Tongue (tissue), 2 donors: ENCODE measurements around the gene RFX2. TPM values are rescaled to one million over a fixed set of nuclear protein-coding genes. Genes with fewer than 3 reads are reported as not detected.
"Not testable (repeated sequence)": the region's sequence is repeated elsewhere in the genome, so short reads cannot be mapped to it uniquely, and the experiment has no call there.

Source experiments
- DNase-seq: peaks from one replicate; pipeline ENCODE4 v3.0.0-alpha.2; 2015
- total RNA-seq: library from RNA; depleted of rRNA; stranded (reverse); fragments of >200 nt; gene quantifications from one replicate; pipeline ENCODE4 v1.2.3, GENCODE V29; 2014

The RFX2 gene
- total RNA-seq, result 12.5 TPM

DNA sequence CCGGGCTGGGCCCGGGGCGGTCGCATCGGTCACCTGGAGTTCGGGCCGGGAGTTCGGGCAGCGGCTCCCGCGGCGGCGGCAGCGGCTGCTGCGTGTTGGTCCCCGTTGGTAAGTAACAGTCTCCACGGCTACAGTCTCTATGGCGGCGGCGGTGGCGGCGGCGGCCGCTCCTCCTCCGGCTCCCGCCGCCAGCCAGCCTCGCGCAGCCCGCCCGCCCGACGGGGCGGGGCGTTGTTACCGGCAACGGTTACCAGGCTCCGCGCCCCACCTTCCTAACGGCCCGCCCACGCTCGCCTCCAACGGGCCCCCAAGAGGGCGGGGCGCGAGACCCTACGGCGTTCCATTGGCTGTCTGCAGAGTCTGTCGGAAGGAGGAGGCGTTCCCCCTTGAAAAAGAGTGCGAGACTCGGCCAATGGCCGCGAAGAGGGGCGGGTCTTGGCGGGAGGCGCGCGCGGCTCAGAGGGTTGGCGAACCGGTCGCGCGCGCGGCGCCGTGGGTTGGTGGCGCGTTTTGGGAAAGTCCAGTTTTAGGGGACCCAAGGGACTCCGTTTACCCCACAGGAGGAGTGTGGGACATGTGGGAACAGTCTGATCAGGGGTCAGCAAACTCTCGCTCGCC is at the start of gene RFX2:
Gene RFX2, minus strand, starts transcription at position 141 of the 618 bp plus-strand sequence. CDS start 63,004 bp downstream, outside the sequence.
- peak; percentile 99 for DNase-seq

DNA sequence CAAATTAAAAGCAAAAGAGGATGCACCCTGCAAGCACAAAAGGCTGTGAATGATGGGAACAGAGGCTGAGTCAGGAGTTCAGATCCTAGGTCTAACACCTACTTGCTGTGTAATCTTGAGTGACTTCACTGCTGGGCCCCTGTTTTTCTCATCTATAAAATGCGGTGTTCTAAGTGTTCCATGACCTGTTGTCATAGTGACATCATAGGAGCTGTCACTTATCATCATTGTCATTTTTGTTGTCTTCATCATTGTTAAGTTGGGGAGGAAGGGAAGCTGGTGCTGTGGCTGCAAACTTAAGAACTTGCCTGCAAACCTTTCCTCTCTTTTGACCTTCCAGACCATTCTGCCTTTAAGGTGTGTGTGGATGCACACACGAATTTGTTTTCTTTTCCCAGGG is 45.7 kb upstream of the RFX2 start:
- DNase-seq, result no peak

DNA sequence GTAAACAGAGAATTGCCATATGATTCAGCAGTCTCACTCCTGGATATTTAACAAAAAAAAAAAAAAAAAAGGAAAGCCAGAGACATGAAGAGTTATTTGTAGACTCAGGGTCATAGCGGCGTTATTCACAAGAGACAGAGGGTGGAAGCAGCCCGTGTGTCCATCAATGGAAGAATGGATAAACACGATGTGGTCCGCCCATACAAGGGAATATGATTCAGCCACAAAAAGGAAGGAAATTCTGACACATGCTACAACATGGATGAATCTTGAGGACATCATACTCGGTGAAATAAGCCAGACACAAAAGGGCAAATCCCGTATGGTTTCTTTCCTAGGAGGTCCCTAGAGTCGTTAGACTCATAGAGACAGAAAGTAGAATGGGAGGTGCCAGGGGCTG is 40.0 kb upstream of the RFX2 start:
- no peak for DNase-seq

DNA sequence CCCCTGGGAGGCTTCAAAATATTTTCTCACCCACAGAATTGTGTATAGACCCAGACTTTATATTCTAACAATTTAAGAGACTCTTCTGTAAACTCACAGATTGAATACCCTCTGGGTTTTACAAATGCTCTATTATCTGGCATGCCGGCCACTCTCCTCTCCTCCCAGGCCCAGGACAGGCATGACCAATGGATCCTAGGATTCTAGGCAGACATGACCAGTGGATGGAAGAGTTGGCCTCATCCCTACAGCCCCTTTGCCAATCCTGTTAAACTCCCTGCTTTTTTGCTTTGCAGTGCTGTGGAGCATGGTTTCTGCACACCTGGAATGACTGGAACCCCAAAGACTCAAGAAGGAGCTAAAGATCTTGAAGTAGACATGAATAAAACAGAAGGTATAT is 30.9 kb upstream of the RFX2 start:
- no peak for DNase-seq

DNA sequence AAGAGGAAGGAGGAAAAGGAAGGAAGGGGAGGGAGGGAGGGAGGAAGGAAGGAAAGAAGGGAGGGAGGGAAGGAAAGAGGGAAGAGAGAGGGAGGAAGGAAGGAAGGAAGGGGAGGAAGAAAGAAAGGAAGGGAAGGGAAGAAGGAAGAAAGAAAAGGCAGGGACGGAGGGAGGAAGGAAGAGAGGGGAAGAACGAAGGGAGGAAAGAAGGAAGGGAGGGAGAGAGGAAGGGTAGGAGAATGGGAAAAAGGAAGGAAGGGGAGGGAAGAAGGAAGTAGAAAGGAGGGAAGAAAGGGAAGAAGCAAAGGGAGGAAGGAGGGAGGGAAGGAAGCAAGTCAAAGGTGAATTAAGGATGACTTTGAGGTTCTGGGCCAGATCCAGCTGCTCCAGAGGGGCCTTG is 28.2 kb upstream of the RFX2 start:
- DNase-seq, result no peak

DNA sequence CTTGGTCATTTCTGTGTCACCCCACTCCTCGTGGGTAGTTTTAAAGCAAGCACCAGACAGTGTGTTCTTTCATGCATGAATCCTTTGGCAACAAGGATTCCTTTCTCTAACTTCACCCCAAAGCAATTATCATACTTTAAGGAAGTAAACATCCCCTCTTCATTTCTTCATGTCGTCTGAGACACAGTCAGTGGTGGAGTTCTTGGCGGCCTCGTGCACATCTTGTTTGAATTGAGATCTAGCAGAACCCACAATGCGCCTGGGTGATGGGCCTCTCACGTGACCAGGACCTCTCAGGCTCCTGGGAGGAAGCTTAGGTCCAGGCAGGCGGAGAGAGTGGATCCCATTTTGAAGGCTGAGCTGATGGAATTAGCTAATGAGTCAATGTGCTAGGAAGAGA is 27.8 kb upstream of the RFX2 start:
- peak; percentile 35 for DNase-seq

DNA sequence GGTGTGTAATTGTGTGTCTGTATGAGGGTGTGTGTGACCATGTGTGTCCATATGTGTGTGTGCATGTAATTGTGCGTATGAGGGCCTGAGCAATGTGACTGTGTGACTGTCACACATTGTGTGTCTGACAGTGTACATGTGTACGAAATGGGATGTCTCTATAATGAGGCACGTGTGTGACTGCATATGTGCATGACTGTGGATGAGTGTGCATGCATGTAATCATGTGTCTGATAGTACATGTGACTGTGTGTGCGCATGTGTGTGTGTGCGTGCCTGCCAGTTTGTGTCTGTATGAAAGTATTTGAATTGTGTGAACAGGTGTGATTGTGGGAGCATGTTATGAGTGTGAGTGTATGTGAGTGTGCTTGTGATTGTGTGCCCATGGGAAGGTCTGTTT is 22.9 kb upstream of the RFX2 start:
- DNase-seq, result no peak

DNA sequence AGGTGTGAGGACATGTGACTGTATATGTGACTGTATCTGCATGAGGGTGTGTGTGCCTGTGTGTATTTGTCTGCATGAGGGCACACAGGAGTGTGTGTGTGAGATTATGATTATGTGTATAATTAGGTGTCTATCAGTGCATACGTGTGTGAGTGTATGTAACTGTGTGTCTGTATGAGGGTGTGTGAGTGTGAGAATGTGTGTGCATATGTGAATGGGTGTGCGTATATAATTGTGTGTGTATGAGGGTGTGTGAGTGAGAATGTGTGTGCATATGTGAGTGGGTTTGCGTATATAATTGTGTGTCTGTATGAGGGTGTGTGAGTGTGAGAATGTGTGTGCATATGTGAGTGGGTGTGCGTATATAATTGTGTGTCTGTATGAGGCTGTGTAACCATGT is 22.2 kb upstream of the RFX2 start:
- DNase-seq, result no peak

DNA sequence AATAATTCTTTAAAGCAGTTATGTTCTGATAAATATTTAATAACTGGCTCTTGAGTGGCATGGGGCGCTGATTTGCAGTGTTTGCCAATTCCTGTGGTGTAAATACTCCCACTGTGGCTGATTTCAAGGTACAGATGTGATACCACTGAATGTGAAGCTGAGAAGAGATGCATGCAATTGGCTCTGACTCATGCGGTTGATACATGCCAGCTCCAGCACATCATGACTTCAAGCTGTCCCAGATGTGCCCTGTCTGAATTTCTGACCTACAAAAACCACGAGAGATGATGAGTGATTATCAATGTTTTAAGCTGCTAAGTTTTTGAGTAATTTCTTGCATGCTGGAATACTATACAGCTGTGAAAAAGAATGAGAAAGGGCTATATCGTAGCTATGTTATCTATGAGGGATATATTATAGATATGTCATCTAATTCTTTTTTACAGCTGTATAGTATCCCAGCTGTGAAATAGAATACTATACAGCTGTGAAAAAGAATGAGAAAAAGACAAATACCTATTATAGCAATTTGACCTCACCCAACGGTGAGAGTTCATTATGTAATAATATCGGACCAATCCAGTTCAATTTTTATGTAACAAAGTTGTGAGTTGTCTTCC is 17.5 kb upstream of the RFX2 start:
- DNase-seq, result no peak

DNA sequence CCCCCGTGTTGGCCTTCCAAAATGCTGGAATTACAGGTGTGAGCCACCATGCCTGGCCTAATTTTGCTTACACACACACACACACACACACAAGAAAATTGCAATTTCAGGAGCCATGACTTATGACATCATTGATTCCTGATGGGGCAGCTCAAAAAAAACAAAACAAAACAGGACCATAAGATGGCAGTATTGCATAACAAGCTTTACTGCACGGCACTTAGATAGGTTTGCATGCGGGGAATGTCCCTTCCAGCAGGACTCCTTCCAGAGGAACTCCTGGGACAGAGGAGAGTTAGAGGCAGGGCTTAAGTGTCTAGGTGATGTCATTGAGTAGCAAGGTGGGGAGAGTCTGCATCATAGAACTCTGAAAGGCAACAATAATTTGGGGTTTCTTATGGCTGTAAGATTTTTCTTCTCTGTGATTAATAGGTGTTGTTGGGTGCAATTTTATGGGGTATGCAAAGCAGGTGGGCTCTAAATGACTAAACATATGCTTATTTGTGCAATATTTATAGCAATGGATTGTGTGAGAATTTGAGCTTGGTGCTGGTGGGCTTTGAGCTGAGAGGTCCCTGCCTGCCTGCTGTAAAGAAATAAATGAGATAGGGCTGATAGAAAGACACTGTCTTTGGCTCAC is 16.2 kb upstream of the RFX2 start:
- peak; percentile 11 for DNase-seq

DNA sequence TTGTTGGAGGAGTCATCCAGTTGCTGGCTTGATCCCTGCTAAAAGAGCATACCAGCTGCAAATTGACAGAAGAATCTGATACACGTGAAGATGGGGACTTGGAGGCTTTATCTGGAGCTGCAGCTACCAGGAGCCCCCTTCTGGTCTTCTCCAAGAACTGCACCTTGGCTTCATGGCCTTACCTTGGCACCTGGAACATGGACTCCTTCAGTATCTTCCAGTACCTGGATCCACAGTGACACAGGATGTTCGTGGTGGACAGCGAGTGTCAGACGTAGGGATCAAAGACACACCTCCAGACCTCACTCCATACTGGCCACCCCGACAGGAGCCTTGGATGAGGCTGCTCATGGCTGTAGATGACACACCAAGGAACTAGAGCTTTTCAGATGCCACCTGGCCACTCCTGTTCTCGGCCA is 15.3 kb upstream of the RFX2 start:
- peak; percentile 55 for DNase-seq

DNA sequence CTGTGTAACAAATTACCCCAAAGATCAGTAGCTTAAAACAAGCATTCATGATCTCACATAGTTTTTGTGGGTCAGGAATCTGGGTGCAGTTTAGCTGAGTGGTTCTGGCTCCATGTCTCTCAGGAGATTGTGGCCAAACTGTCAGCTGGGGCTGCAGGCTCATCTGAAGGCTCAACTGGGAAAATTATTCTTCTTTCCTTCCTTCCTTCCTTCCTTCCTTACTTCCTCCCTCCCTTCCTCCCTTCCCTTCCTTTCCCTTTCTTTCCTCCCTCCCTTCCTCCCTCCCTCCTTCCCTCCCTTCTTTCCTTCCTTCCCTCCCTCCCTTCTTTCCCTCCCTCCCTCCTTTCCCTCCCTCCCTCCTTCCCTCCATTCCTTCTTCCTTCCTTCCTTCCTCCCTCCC is 8.7 kb upstream of the RFX2 start:
- no peak for DNase-seq

DNA sequence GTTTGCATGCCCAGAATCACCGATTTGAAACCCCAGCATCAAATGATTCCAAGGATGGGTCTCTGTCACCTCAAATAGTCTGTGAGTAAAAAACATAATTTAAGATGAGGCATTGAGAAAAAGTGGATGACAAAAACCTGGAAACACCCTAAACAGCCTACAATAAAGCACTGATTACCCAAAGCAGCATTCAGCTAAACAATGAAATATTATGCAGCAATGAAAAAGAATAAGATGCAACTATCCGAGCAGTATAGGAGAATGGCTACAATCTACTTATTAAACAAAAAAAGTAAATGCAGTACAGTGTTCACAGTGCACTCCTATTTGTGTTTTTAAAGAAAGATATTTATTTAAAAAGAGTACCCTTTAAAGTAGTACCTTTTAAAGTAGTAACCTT is 7.7 kb upstream of the RFX2 start:
- DNase-seq, result no peak

DNA sequence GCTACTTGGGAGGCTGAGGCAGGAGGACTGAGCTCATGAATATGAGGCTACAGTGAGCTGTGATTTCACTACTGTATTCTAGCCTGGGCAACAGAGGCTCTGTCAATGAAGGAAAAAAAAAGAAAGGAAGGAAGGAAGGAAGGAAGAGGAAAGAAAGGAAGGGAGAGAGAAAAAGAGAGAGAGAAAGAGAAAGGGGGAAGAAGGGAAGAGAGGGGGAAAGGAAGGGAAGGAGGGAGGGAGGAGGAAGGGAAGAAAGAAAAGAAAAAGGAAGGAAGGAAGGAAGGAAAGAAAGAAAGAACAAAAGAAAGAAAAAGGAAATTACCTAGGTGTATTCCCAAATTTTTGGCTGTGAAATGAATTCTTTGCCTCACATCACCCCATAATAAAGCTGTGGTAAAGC is 7.2 kb upstream of the RFX2 start:
- DNase-seq, result no peak

DNA sequence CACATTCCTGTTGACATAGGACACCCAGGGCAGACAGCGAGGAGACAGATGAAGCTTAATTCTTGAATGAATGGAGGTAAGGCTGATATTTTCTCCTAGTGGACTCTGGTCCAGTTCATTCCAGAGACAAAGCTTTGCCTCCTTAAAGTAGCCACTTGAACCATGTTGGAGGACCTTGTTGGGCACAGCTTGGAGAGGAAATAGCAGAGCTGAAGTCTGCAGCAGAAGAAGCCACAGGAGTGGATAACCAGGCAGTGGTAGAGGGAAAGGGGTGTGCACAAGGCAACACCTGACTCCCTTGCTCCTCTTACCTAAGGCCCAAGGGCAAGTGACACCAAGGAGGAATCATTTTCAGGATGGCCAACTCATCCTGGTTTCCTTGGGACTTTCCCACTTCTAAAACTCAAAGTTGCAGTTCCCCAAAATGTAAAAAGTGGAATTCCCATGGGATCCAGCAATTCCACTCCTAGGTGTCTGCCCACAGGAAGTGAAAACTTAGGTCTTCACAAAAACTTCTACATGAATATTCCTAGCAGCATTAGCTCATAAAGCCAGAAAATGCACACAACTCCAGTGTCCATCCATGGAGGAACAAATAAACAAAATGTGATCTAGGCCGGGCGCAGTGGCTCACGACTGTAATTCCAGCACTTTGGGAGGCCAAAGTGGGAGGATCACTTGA is 6.6 kb upstream of the RFX2 start:
- DNase-seq, result no peak

DNA sequence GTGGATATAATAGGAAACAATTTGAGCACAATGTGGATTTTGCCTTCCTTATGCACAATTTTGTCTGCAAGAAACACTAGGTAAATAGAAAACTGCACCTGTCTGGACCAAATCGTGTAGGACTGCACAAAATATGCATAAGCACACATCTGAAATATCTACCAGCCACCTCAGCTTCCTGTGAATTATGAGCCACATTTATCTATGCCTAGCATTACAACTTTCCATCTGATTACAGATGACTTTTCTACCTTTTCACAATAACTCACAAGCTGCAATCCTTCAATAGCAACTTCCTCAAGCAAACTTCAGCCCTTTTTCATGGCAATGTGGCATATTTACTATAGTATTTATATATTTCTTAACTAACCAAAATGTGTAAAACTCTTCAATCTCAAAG is 5.7 kb upstream of the RFX2 start:
- no peak for DNase-seq

DNA sequence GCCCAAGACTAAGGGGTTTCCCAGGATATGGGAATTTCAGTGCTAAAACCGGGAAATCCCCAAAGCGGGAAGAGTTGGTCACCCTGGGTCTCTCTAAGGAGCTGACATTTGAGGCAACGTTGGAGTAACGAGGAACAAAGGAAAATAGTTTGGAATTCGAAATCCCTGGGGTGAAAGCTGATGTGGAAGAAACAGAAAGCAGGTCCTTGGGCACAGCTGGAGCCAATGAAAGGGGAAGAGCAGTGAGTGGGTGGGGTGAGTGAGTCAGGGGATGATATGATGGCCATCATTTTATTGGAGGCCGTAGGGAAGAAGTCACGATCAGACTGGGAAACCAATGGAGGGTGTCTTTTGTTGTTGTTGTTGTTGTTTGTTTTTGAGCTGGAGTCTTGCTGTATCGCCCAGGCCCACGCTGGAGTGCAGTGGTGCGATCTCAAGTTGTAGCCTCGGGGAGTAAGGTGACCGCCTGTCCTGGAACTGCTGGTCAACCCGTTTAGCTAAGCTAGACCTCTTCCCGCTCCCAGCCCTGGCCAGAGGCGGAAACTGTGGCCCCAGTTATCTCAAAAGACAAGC is 3.4 kb upstream of the RFX2 start:
- no peak for DNase-seq

DNA sequence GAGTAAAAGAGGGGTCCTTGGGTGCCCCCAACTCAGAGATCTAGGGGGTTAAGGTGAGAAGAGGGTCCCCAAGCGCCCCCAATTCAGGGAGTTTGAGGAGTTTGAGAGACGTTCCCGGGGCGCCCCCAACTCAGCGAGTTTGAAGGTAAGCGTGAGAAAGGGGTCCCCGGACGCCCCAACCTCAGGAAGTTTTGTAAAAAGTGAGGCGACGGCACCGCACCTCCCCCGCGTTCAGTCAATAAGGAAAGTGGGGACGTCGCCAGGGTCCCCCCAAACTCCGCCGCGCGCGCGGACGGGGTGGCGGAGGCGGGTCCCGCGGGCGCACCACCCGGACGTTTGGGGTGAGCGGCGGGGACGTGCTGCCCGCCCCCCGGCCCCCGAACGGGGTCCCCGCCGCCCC is 353 bp downstream of the RFX2 start:
- no peak for DNase-seq

DNA sequence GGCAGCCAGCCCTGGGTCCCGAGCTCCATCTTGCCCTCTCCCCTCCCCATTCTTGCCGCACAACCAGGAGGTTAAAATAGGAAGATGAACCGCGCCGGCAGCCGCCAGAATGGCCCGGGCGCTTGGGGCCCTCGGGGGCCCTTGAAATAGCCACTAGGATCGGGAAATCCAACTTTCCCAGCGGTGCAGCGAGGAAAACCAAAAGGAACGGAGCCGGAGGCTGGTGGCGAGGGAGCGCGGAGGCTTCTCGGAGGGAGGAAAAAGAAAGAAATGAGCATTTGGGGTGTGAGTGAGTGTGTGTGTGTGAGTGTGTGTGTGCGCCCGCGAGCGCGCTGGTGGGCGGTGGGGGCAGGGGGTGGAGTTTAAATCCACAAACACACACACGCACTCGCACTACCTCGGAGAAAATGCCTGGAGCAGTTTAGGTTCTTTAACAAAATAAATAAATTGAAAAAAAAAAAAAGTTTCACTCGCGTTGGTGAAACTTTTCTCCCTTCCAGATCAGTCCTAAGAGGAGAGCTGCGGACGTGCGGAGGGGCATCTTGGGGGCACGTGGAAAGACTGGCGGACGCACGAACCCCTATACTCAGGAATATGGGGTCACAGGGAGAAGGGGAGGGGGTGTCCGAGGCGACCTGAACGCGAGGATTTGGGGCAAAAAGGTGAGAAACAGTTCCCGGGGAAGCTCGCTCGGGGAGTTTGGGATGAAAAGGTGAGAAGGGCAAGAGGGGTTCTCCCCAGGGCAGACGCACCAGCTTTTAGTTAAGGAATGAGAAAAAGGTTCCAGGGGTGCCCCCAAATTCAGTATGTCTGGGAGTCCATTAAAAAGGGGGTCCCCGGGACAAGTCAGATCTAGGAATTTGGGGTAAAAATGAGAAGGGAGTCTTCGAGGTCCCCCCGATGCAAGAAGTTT is 1.3 kb downstream of the RFX2 start:
- peak; percentile 86 for DNase-seq

DNA sequence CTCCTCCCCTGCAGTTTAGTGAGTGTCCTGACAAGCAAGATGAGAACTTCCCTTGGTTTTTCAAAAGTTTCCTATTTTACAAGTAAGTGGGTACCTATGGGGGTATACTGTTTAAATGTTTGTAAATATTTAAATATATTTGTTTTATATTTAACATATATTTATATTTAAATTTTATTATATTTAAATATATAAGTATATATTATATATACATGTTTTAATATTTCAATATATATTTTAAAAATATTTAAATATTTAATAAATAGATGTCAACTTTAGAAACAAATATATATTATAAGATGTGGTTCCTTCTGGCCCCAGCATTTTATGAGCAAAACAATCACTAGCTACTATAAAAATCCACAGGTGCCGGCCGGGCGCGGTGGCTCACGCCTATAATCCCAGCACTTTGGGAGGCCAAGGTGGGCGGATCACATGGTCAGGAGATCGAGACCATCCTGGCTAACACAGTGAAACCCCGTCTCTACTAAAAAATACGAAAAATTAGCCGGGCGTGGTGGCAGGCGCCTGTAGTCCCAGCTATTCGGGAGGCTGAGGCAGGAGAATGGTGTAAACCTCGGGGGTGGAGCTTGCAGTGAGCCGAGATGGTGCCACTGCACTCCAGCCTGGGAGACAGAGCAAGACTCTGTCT is 3.5 kb downstream of the RFX2 start:
- DNase-seq, result not testable (repeated sequence)

DNA sequence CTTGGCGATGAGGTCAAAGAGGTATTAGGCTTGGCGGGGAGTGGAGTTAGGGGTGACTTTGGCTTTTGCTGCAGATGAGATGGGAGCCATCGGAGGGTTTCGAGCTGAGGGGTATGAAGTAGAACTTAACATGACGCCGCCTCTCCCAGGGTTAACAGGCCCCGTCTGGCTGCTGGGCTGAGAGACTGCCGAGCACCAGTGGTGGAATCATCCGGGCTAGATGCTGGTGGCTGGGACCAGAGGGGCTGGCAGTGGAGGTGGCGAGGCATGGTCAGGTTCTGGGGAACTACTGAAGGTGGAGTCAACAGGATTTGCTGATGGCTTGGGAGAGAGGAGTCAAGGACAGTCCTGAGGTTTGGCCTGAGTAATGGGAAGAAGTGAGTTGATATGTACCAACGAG is 4.9 kb downstream of the RFX2 start:
- no peak for DNase-seq
